ENCODE measurements around the gene FLYWCH1.

DNA sequence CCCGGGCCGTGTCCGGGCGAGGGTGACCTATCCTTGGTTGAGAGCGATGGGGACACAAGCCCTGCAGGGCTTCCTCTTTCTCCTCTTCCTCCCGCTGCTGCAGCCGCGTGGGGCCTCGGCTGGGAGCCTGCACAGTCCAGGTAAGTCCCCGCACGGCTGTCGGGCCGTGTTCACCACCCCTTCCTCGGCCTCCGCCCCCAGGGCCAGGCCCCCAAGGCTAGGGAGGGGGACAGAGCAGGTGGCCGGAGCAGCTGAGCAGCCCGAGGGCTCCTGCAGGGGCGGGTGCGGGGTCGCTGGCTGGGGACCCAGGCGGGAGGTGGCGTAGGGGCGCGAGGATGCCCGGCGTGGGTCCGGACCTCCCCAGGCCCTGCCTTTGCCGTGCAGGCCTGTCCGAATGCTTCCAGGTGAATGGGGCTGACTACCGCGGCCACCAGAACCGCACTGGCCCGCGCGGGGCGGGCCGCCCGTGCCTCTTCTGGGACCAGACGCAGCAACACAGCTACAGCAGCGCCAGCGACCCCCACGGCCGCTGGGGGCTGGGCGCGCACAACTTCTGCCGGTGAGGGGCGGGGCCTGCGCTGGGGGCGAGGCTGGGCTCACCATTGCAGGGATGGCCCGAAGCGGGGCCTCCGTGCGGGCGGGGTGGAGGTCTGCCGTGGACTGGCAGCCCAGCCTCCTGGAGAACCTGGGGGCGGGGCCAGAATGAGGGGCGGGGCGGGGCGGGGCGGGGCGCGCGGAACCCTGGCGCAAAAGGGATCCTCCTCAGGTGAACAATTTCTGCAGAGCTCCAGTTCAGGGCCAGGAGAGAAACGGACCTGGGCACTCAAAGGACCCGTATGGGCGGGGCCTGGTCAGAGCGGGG is 53.0 kb downstream of the FLYWCH1 start:
- TF ChIP-seq, protein P1, sequence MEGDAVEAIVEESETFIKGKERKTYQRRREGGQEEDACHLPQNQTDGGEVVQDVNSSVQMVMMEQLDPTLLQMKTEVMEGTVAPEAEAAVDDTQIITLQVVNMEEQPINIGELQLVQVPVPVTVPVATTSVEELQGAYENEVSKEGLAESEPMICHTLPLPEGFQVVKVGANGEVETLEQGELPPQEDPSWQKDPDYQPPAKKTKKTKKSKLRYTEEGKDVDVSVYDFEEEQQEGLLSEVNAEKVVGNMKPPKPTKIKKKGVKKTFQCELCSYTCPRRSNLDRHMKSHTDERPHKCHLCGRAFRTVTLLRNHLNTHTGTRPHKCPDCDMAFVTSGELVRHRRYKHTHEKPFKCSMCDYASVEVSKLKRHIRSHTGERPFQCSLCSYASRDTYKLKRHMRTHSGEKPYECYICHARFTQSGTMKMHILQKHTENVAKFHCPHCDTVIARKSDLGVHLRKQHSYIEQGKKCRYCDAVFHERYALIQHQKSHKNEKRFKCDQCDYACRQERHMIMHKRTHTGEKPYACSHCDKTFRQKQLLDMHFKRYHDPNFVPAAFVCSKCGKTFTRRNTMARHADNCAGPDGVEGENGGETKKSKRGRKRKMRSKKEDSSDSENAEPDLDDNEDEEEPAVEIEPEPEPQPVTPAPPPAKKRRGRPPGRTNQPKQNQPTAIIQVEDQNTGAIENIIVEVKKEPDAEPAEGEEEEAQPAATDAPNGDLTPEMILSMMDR (IDR thresholded peaks at IDR 0.05) = no peak
- no peak for TF ChIP-seq POLR2A (IDR thresholded peaks at IDR 0.05)
